NCI-H1694 treated with DMSO at 0.1 percent for 48 hours (cell line): Measurements from ENCODE around the gene ADRM1.

ENCODE experiments used
- DNase-seq: peaks from one replicate; lab custom pipeline; 2025; lab: John Stamatoyannopoulos, UW

Gene ADRM1

GRCh38 chr20:62310757-62311121 is 7.9 kb downstream of the ADRM1 start:
- DNase-seq, result no peak

- no peak for DNase-seq
Measured at GRCh38 chr20:62311150-62311549, 8.4 kb downstream of the ADRM1 start.

DNA sequence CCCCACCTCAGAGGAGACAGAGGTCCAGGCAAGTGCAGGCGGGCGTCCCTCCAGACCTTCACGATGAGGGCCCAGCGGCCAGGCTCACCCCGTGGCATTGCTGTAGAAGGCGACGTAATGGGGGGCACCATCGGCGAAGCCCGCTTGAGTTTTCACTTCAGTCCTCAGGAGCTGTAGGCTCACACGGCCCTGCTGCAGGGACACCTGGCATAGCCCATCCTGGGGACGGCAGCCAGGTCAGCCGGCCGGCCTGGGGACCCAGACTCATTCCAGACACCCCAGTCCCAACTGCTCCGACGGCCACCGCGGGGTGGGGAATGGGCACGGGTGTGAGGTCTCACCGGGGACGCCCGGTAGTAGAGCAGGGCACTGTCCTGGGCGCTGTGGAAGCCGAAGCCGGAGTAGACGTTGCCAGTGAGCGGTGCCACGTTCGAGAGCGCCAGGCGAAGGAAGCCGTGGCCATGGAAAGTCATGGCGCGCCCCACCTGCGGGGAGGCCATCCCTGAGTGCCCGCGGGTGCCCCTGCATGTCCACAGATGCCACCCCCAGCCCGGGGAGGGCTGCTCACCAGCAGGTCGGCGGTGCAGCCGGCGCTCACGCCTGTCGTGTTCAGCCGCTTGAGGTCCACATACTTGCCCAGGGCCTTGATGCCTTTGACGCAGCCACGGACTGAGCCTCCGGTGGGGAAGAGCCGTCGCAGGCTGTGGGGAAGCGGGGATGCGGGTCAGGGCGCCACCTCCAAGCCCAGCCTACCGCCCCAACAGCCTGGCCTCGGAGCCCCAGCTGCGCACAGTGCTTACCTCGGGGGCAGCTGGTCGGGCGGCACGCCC is 9.2 kb downstream of the ADRM1 start:
- no peak for DNase-seq

DNA sequence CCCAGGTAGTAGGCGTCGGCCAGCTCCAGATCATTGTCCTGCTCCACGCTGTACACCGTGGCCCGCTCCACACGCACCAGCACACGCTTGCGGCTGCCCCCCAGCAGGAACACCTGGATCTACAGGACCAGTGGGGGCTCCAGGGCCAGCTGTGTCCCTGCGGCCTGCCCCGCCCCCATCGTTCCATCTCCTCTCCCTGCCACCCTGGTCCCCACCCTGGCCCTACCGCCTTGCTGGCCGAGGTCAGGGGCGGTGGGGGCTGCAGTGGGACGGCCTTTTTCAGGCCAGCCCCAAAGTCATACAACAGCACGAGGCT is 9.8 kb downstream of the ADRM1 start:
- DNase-seq, result no peak

- no peak for DNase-seq
Measured at GRCh38 chr20:62313021-62313420, 10.2 kb downstream of the ADRM1 start.

DNA sequence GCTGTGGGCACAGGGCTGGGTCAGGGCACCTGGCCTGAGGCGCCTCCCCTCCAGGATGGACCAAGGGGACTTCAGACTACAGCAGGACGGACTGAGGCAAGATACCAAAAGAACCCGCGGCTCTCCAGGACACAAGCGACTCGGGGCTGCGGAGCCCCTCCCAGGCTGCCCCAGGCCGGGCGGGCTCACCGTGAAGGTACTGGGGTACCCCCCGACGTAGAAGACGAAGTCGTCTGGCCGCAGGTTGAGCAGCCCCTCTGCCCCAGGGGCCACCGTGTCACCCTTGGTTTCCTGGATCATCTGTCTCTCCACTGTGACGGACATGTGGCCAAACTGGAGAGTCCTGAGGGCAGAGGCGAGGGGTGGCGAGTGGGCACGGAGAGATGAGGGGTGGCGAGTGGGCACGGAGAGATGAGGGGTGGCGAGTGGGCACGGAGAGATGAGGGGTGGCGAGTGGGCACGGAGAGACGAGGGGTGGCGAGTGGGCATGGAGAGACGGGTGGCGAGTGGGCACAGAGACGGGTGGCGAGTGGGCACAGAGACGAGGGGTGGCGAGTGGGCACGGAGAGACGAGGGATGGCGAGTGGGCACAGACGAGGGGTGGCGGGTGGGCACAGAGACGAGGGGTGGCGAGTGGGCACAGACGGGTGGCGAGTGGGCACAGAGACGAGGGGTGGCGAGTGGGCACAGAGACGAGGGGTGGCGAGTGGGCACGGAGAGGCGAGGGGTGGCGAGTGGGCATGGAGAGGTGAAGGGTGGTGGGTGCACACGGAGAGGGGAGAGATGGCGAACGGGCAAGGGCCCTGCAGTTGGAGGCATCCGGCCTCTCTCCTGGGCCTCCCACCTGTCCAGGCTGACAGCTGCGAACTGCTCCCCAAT is 10.9 kb downstream of the ADRM1 start:
- DNase-seq, result no peak

DNA sequence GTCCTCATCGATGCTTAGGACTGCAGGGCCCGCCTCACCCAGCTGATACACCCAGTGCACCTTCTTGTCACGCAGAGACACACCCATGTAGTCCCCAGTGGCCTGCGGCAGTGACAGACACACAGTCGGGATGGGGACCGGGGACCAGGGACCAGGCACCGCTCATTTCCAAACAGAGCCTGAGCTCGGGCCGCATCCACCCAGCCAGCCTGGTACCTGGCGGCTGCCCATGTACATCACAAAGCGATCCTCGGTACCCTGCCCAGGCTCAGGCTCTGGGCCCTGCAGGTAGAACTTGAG is 11.5 kb downstream of the ADRM1 start:
- no peak for DNase-seq

GRCh38 chr20:62314711-62315302 is 12.0 kb downstream of the ADRM1 start:
- no peak for DNase-seq

DNA sequence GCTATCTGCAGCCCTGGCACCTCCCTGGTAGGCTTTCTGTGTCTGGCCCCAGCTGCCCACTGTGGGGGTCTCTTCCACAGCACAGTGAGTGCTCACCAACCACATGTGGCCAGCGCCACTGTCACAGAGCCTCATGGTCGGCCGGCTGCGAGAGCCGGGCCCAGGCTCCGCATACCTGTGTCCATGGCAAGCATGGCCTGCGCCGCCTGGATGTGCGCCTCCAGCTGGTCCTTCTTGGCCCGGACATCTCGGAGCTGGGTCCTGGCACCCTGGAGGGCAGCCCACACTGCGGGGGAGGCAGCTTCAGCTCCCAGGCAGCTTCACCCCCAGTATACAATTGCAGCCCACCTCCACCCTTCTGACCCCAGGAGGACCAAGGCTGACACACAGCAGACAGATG is 13.0 kb downstream of the ADRM1 start:
- DNase-seq, result no peak

DNA sequence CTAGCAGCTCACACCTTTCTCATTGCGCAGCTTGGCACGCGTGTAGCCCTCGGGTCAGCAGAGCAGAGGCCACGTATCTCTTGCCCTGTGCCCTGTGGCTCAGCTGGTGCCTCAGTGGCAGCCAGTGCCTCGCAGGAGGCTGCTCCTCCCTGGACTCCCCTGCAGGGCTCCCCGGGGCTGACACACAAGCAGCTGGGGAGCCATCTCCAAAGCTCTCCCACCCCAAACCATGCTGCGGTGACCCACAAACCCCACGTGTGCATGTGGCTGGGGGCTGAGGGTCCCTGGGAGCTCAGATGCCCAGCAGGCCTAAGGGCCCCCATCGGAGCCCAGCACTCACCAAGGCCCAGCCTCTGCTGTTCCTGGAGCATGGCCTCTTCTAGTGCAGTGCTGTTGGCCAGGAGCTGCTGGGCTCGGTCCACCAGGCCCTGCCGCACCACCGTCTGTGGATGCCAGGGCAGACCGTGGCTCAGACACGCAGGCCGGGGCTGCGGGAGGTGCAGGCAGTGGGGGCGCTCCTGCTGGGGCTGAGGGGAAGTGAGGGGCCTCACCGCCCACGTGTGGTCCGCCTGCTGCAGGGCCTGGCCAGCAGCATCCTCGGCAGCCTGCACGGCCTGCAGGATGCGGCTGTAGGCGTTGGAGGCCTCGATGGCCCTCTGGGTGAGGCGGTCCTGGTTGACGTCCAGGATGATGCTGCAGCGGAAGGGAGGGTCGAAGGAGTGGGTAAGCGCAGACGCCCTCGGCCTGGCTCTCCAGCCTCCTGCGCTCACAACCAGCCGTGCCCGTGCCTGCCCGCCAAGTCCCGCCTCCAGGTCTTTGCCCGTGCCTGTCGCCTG is 13.8 kb downstream of the ADRM1 start:
- no peak for DNase-seq

DNA sequence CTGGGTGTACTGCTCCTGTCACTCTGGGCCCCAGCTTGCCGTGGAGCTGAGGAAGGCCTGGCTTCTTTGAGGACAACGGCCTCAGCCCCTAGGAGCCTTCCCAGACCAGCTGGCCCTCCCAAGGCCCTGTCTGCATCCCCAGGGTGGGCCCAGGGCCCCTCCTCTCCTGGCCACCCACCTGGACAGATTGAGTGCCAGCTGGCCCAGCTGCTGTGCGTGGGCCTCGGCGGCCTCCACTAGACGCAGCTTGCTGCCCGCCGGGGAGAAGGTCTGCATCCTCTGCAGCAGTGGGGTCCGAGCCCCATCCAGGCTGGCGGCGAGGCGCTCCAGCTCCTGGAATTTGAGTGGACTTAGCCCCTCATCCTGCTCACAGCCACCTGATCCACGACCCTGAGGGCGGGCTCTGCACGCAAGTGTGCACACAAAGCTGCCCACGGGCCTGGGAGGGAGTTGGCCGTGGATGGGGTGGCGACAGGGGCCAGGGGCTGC is 14.4 kb downstream of the ADRM1 start:
- no peak for DNase-seq

DNA sequence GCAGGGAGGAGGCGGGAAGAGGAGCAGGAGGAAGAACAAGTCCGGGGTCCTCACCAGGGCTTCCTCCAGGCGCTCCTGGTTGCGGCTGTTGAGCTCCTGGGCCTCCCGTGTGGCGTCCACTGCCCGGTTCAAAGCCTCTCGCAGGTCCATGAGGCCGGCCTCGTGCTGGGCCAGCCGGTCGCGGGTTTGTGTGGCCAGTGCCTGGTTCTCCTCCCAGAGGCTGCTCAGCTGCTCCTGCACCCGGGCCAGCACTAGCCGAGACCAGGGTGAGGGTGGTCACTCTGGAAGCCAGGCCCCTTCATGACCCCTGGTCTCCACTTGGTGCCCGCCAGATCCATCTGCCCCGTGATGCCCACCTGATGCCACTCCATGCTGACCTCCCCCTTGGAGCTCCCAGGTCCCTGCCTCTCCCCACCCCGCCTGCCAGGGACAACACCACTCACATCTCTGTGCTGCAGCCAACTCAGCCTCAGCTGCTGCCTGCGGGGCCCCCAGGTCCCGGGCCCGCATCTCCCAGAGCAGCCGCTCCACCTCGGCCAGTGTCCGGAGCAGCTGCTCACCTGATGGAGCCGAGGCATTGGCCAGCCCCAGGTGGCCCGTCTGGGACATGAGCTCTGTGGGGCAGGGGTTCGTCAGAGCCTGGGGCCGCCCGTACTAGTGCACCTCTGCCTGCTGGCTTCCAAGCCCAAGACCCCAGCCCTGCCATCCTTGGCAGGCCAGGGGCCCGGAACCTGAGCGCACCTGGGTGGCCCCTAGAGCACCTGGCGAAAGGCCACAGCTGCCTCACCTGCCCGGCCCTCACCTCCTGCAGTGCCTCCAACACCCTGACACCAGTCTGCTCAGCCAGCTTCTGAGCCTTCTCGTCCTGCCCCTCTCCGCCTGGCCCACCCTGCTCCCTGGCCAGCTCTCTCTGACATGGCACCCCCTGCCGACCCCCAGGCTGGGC is 15.9 kb downstream of the ADRM1 start:
- DNase-seq, result no peak

DNA sequence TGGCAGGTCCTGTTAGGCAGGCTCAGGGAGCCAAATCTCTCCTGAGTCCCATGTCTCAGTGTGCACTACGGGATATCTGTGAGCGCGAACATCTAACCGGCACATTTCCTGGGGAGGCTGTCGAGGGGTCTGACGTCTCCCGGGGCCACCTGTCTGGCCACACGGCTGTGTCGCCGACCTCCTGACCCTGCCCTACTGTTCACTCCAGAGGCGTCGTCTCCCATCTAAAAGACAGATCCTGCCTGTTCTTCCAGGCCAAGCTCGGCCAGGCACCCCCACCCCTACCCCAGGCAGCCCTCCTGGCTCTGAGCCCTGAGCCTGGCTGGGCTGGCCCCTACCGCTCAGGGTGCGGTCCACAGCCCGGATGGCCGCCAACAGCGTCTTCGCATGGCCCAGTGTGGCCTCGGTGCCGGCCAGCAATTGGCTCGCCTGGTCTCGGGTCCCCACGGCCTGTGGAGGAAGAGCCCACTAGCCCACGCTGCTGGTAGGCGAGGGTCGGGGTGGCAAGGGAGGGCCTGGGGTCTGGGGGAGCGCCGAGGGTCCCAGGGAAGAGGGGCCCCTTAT is 16.6 kb downstream of the ADRM1 start:
- DNase-seq, result no peak

DNA sequence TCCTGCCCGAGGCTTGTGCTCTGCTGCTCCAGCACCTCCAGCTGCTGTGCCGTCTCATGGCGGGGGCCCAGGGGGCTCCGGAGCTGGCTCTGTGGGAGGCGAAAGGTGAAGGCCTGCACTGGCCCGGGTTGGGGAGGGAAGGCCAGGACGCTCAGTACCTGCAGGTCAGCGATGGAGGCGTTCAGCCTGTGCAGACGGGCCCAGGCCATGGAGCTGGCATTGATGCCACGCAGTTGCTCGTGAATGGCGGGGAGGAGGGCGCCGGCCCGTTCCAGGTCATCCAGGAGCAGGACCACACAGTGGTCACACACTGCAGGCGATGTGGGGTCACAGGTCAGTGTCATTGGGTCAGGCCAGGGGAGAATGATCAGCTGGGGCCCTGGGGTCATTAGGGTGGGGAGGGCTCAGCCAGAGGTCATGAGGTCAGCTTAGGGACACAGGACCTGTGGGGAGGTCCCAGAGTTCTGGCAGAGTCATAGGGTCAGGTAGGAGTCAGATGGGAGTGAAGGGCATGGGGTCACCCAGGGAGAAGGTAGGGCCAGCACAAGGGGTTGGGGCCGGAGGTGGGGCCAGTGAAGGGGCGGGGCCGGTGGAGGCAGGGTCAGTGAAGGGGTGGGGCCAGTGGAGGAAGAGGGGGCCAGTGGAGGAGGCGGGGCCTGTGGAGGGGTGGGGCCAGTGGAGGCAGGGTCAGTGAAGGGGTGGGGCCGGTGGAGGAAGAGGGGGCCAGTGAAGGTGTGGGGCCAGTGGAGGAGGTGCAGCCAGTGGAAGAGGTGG is 18.0 kb downstream of the ADRM1 start:
- DNase-seq, result no peak

- no peak for DNase-seq
Measured at GRCh38 chr20:62321521-62321948, 18.7 kb downstream of the ADRM1 start.

DNA sequence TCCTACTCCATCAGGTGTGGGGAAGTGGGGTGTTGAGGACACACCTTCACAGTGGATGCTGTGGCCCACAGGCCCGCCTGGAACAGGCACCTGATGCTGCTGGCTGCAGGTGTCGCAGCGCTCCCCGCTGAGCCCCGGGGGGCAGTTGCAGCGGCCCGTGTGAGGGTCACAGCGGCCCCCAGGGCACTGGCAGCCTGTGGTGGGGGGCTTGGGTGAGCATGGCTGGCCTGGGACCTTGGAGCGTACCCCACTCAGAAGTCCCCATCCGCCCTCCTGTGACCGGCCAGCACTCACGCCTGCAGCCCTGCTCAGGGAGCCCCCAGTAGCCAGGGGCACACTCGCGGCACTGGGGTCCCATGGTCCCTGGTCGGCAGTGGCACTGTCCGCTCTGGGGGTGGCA is 19.2 kb downstream of the ADRM1 start:
- no peak for DNase-seq

DNA sequence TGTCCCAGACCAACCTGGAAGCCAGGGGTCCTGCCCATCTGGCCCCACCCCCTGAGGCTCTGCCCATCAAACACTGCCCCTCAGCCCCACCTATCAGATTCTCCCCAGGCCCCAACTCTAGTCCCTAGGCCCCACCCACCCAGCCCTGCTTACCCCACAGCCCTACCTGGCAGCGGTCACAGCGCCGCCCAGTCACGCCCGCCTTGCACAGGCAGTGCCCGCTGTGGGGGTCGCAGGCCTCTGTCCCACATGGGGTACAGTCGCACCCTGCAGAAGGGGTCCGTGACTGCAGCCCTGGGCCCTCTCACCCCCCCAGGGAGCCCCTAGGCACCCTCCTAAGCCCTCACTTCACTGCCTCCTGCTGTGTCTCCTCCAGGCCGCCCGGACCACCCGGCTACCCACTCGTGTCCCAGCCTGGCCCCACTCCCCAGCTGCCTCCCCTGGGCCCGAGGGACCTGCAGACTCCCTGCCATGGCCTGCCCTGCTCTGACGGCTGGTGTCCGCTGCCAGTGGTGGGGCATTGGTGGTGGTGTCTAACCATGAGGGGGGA is 19.8 kb downstream of the ADRM1 start:
- DNase-seq, result no peak

DNA sequence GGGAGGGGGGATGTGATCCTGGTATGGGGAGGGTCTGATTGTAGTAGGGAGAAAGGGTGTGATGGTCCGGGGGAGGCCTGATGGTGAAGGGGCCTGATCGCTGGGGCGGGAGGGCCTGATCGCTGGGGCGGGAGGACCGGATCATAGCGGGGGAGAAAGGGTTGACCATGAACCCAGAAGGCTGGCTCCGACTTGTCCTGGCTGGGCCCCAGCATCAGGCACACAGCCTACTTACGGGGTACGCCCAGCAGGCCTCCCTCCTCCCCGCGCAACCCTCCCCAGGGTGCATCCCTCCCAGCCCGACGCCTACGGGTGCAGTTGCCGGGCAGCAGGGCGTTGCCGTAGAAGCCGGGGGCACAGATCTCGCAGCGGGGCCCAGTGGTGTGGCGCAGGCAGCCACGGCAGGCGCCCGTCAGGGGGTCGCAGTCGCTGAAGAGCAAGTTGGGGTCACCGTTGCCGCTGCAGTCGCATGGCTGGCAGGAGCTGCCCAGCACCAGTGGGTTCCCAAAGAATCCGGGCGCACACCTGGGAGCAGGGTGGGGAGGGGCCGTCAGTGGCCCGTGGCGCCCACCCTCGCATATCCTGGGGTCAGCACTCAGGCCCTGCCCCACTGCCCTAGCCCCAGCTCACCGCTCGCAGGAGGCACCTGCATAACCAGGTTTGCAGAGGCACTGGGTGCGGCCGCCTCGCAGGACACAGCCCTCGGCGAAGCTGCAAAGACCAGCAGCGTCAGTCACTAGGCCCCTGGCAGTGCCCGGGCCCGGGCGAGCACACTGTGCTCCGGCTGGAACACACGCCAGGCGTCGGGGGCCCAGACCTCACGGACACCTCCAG is 20.6 kb downstream of the ADRM1 start:
- no peak for DNase-seq
